Measurements from ENCODE around the gene ITPKC.

ITPKC gene

DNA sequence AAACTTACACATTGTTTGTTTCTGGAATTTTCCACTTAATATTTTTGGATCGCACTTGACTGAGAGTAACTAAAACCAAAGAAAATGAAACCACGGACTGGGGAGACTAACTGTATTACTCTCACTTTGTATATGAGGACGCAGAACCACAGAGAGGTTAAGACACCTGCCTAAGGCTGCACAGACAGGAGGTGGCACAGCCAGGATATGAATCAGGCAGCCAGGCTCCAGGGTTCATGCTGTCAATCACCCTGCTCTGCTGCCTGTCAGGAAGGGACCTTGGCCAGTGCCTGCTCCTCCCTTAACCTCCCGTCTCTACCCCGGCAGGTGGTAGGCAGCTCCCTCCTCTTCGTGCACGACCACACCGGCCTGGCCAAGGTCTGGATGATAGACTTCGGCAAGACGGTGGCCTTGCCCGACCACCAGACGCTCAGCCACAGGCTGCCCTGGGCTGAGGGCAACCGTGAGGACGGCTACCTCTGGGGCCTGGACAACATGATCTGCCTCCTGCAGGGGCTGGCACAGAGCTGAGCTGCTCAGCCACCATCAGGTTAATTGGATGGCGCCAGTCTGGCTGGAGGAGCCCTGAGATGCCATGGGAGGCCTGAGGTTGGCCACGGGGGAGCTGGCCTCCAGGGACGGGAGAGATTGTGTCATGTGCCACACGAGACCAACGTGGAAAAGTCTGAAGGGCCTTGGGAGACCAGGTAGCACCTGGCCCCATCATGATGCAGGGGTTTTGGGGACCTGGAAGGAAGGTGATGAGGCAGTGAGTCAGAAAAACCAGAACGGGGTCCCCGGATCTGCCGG, 22.3 kb downstream of the ITPKC start:
- in situ Hi-C loops (cut with MboI; ENCODE audit: low sequenced_read_pairs), result no loop called here

DNA sequence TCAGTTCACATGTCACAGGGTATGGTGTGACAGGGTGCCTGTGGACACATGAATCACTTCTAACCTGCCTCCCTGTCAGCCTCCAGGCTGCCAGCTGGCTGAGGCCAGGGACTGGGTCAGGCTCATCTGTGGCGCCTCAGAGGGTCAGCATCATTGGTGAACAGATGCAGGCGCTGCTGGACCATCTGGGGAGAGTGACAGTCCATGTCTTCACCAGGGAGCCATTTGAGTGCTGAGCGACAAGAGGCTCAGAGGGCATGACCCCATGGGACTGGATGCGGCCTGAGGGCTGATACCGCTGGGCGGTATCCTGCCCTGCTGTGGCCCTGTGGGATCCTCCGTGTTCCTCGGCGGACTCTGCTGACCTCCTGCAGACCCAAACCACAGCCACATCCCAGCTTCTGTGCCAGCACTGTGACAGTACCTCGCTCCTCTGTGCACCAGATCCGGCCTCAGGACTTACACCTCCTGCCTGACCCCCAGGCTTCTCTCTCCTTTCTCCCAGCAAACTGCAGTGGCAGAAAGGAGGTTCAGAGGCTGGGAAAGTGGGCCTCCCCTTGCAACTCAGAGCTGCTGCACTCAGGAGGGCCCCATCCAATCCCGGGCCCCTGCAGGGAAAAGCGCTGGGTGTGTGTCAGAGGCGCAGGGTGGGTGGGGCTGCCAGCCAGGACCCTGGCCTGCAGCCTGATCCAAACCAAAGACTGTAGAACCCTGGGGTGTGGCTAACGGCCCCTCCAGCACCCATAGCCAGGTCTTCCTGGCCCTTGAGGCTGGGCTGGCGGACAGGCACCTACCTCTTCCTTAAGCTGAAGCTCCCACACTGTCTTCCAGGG, 23.2 kb downstream of the ITPKC start:
- in situ Hi-C loops (cut with MboI; ENCODE audit: low sequenced_read_pairs), result no loop called here

DNA sequence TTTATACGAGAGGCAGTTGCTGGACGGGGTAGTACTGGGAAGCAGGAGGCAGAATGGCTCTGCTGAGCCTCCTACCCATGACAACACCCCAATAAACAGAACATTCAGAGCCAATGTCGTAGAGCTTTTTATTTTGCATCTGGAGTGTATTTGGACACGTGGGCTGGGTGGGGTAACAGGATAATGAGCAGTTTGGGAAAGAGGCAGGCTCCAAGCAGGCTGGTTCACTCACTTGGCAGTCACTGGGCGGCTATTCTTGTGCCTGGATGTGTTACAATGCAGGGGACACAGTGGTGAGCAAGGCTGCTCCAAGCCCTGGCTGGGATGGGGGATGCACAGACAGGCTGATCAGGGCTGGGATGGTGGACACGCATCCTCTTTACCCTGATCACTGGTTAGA, 23.8 kb downstream of the ITPKC start:
- in situ Hi-C loops (cut with MboI; ENCODE audit: low sequenced_read_pairs), result no loop called here

DNA sequence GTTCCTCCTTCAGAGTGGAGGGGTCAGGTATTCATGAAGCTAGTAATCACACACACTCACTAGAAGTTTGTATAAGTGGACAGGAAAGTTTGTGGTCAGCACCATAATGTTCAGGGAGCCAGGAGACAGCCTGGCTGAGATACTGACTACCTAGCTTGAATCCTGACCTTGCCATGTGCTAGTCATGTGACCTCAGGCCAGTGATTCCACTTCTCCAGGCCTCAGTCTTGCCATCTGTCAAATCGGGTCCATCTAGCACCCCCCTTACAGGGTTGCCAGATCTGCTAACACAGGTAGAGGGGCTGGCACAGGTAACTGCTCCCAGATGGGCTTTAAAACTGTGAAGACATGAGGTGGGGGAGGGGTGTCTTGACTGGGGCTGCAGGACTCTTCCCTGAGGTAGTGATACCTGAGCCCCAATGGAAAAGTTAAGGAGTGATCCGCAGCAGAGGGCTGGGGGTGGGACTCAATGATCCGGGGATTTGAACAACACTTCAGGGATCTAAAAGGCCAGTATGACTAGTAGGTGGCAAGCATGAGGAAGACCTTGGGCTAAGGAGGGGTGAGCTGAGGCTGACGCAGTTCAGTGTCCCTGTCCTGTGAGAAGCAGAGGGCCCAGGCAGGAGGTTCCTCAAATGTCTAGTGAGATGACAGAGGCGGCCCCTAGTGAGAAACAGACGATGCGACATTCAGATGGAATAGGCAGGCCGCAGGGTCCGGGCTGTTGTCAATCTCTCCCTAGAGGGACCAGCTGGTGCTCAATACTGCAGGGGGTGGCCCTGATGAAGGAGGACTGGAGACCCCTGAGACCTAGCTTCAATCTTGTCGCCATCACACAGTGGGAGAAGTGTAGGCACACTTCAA, 24.8 kb downstream of the ITPKC start:
- in situ Hi-C loops (cut with MboI; ENCODE audit: low sequenced_read_pairs), result no loop called here

DNA sequence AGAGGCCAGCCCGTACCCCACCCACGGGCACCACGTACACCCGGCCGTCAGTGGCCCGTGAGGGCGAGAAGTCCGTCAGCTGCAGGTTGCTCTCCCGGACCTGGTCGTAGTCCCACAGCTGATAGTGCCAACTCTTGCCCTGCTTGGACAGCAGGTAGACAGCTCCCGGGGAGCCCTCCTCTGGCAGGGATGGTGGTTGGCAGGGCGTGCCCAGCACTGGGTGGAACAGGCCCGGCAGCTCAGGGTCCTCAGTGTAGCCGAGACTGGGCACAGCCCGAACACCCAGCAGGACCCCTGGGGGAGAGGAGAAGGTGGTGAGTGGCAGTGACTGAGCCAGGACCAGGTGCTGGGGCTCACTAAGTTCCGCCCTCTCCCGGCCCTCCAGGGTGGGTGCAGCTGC, 25.6 kb downstream of the ITPKC start:
- in situ Hi-C loops (cut with MboI; ENCODE audit: low sequenced_read_pairs), result no loop called here

DNA sequence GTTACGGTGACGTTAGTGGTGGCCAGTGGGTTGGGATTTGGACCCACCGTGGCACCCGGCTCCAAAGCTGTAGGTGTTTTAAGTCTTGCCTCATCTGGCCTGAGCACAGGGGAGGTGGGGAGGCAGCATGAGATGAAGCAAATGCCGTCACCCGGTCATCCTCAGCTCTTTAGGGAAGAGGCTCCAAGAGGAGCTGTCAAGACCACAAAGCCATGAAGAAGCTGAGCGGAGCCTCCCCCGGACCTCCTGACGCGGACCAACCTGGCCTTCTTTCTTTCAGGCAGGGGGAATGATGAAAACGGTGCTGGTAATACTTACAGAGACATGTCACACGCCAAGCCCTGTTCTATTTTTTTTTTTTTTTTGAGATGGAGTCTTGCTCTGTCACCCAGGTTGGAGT, 26.0 kb downstream of the ITPKC start:
- in situ Hi-C loops (cut with MboI; ENCODE audit: low sequenced_read_pairs), result no loop called here

DNA sequence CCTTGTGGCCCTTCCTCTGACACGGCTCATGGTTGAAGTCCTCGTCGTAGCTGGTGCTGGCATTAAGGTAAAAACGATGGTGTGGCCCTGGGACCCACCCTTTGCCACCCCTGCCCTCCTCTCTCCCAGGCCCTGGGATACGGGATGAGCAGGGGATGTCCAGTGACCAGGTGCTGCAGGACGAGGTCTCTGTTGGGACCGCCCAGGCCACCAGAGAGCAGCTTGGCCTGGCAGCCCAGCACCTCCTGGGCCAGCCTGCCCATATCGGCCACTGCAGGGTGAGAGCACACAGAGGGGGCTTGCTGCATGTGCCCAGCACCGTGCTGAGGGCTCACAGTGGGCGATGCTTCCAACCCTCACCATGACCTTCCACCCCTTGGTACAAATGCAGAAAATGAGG, 27.0 kb downstream of the ITPKC start:
- in situ Hi-C loops (cut with MboI; ENCODE audit: low sequenced_read_pairs), result no loop called here

DNA sequence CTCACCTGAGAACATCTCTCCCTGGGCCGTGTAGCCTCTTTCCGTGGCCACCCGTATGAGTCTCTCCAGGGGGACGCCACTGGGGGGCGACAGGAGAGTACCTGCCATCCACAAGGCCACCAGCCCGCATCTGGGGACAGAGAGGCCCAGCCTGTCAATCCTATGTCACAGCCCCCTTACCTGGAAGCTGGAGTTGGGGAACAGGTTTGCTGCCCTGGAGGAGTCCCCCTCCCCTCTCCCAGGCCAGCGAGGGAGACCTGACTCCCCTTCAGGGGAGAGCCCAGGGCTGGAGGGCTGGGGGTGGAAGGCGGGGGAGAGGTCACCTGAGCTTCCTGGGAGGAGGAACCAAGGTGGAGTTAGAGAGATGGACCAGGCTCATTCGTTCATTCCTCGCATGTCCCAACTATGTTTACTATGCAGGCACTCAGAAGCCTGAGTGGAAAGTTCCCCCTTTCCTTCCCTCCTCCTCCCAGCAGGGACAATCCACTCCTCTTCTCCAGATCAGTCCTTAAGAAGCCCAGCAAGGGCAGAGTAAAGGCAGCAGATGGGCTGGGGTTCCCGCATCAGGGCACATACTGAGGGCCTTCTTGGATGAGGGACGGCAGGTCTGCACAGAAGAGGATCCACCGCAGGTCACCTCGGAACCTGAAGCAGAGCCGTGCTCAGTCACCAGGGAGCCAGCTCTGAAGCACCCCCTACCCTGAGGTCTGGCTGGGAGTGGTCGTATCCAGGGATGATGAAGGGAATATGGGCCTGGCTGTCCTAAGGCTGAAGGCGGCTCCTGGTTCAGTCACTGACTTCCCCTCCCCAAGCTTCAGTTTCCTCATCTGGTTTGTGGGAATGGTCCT, 27.9 kb downstream of the ITPKC start:
- in situ Hi-C loops (cut with MboI; ENCODE audit: low sequenced_read_pairs), result no loop called here

DNA sequence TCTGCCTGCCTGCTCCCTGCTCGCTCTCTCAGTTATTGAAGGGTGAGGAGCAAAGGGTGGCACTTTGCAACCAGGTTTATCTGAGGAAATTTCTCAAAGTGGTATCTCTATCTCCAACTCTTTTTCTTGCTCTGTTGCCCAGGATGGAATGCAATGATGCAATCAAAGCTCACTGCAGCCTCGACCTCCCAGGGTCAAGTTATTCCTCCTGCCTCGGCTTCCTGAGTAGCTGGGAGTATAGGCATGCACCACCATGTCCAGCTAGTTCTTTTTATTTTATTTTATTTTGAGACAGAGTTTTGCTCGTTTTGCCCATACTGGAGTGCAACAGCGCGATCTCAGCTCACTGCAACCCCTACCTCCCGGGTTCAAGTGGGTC, 28.5 kb downstream of the ITPKC start:
- in situ Hi-C loops (cut with MboI; ENCODE audit: low sequenced_read_pairs), result no loop called here

DNA sequence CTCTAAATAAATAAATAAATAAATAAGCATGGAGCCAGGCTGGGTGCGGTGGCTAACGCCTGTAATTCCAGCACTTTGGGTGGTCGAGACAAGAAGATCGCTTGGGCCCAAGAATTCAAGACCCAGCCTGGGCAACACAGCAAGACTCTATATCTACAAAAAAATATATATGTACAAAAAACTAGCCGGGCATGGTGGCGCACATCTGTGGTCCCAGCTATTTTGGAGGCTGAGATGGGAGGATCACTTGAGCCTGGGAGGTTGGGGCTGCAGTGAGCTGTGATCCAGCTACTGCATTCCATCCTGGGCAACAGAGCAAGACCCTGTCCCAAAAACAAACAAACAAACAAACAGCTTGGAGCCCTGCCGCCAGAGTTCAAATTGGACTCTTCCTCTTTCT, 30.6 kb downstream of the ITPKC start:
- in situ Hi-C loops (cut with MboI; ENCODE audit: low sequenced_read_pairs), result no loop called here

DNA sequence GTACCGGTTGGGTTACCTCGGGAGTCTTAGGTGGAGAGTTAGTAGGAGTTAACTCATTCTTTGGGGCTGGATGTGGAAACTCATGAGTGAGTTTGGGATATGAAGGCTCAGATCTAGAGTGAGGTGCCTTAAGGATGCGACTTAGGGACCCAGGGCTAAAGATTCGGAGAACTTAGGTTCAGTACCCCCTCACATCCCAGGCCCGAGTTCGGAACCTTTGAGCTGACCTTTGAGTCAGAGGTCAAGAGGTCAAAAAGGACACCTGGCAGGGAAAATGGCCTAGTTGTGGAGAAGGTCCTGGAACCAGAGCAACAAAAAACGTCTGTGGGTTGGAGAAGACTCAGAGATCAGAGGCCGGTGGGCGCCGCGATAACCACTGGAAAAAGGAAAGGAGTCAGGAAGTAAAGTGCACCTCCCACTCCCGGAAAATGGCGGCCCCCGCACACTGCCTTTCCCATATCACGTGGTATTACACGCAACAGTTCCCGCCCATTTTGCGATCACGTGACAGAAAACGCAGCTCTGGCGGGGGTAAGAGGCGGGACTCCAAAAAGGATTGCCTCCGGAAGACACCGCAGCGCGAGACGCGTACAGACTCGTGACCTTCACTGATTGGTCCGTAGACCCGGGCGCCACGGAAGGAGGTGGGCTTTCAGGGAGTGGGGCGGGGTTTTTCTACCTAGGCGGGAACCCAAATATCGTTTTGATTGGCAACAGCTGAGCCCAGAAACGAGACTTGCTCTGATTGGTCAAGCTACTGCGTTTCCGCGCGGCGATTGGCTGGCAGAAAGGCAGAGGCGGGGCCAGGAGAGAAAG, 33.4 kb downstream of the ITPKC start, which contains the start of gene ACTMAP:
ACTMAP (minus strand) TSS at position 420 of the 816 bp plus-strand sequence. CDS start 674 bp downstream, outside the sequence.
- in situ Hi-C loops (cut with MboI; ENCODE audit: low sequenced_read_pairs), result no loop called here

DNA sequence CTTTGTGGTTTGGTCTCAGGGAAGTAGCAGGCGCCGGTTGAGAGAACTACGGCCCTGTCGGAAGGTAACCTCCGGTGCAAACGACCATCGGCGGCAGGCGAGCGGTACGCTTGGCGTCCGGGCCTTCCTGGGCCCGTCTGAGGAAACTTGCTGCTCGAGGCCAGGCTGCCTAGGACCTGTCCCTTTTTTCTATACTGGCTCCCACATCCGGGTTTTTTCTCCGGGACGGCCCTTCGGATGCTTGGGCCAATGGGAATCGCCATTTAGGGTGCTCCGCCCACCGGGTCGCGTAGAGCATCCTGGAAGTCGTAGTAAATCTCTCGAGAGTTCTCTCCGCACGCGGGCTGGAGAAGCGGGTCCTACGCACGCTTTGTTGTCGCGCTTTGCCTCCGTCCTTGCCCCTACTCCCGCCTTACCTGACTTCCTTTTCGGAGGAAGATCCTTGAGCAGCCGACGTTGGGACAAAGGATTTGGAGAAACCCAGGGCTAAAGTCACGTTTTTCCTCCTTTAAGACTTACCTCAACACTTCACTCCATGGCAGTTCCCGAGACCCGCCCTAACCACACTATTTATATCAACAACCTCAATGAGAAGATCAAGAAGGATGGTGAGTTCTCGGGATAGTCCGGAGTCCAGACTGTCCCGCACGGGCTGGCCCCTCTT, 34.1 kb downstream of the ITPKC start, which contains the start of gene SNRPA:
SNRPA (plus strand) TSS at position 330 of the 664 bp plus-strand sequence; CDS start at position 536, 206 bp downstream.
- in situ Hi-C loops (cut with MboI; ENCODE audit: low sequenced_read_pairs), result no loop called here

DNA sequence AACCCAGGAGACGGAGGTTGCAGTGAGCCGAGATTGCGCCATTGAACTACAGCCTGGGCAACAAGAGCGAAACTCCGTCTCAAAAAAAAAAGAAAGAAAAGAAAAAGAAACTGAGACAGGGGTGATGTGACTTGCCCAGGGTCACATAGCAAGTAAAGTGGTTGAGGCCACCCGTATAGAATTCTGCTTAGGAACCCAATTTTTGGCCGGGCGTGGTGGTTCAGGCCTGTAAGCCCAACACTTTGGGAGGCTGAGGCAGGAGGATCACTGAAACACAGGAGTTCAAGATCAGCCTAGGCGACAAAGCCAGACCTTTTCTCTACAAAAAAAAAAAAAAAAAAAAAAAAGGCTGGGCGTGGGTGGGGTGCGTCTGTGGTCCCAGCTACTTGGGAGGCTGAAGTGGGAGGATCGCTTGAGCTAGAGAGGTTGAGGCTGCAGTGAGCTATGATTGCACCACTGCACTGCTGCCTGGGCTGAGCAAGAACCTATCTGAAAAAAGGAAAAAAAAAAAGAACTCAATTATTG, 35.4 kb downstream of the ITPKC start:
- in situ Hi-C loops (cut with MboI; ENCODE audit: low sequenced_read_pairs), result no loop called here

DNA sequence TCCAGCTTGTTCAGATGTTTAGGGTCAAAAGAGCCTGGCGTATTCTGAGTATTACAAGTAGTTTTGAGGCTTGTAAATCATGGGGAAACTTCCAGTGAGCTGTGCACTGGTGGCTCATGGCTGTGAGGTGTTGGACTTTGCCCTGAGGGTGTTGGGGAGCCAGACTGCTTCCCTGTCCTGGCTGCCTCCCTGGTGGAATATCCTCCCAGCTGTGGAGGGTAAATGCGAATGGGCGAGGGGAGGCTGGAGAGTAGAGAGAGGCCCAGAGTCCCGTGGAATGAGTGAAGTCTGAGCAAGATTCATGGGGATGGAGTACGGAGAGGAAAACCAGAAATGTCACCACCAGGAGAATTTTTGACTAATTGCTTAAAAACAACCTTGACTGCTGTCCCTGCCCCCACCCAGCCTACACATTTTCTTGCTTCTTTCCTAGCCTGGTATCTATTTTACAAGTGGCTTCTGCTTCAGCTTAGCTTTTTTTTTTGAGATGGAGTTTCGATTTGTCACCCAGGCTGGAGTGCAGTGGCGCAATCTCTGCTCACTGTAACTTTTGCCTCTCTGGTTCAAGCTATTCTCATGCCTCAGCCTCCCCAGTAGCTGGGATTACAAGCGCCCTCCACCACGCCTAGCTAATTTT, 37.8 kb downstream of the ITPKC start:
- in situ Hi-C loops (cut with MboI; ENCODE audit: low sequenced_read_pairs), result no loop called here

DNA sequence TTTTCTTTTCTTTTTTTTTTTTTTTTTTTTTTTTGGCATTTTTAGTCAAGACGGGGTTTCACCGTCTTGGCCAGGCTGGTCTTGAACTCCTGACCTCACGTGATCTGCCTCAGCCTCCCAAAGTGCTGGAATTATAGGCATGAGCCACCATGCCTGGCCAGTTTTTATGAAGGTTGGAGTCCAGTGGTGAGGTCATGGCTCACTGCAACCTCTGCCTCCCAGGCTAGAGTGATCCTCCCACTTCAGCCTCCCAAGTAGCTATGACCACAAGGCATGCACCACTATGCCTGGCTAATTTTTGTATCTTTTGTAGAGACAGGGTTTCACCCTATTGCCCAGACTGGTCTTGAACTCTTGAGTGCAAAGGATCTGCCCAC, 38.3 kb downstream of the ITPKC start:
- in situ Hi-C loops (cut with MboI; ENCODE audit: low sequenced_read_pairs), result no loop called here

DNA sequence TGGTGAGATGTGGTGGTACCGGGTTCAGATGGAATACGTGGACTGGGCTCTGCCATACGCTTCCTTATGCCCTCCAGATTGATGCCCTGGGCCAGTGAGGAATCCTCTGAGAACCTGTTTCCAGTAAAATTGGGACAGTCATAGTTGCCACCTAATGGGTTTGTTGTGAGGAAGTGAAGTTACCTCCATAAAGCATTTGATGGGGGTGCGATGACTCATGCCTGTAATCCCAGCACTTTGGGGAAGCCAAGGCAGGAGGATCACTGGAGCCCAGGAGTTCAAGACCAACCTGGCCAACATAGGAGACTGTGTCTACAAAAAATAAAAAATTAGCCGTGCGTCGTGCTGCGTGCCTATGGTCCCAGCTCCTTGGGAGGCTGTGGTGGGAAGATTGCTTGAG, 38.9 kb downstream of the ITPKC start:
- in situ Hi-C loops (cut with MboI; ENCODE audit: low sequenced_read_pairs), result no loop called here

DNA sequence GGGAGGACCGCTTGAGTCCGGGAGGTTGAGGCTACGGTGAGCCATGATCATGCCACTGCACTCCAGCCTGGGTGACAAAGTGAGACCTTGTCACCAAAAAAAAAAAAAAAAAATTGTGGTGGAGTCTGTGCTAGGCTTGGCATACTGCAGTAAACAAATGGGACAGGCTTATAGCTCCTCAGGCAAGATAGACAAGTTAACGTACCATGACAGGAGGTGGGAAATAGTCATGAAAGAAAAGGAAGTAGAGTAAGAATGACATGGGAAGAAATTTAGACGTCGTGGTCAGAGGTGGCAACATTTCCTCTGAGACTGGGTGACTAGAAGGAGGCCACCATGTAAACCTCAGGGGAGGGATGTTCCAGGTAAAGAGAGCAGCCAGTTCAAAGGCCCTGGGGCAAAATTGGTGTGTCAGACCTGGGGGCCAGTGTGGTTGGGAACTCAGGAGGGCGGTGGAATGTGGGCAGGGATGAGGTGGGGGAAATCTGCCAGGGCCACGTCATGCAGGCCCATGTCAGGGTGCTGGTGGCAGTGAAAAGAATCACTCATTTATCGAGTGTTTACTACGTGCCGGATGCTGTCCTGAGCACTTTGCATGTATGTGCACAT, 39.7 kb downstream of the ITPKC start:
- in situ Hi-C loops (cut with MboI; ENCODE audit: low sequenced_read_pairs), result no loop called here

DNA sequence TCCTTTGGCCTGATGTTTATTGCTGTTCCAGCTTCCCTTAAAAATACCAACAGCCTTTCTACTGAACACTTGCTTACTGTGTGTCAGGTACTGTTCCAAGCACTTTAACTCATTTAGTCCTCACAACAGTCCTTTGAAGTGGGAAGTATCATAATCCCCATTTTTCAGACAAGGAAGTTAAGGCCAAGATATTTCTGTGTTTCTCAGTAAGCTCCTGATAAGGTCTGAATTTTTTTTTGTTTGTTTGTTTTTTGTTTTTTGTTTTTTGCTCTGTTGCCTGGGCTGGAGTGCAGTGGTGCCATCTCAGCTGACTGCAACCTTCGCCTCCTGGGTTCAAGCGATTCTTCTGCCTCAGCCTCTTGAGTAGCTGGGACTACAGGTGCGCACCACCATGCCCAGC, 41.6 kb downstream of the ITPKC start:
- in situ Hi-C loops (cut with MboI; ENCODE audit: low sequenced_read_pairs), result no loop called here

All from HL-60/S4 (cell line).